Measurements from ENCODE around the gene CES3. TPM values are rescaled to one million over a fixed set of nuclear protein-coding genes. Genes with fewer than 3 reads are reported as not detected.

Gene CES3
- total RNA-seq, 1 experiment from 2014 or later = 3.7 TPM

DNA sequence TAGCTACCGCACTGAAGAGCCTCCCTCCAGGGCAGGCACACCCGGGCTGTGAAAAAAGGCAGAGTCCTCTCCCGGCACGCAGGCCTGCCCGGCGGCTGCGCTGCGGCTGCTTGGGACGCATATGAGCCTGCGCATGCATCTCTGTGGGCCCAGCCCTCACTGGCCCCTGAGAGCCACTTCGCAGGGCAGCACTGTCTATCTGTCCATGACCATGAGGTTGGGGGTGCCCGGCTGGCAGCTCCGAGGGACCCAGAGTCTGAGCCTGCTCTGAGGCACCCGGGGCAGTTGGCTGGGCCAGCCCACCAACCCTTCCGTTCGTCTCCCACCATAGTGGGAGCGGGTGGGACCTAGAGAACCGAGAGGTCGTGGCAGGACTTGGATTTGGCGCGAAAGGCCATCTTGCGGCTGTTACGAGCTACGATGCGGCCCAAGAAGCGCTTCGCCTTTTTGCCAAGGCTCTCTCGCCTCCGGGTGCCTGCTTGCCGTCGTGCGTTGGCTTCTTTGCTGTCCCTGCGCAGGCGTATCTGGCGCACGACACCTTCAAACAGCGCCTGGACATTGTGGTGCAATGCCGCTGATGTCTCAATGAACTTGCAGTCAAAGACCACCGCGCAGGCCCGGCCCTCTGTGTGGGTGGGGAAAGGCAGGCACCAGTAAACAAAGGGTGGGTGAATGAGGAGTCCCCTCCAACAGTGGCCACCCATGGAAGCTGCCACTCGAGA lies 39.2 kb upstream of the CES3 start:
- TF ChIP-seq, protein P1, sequence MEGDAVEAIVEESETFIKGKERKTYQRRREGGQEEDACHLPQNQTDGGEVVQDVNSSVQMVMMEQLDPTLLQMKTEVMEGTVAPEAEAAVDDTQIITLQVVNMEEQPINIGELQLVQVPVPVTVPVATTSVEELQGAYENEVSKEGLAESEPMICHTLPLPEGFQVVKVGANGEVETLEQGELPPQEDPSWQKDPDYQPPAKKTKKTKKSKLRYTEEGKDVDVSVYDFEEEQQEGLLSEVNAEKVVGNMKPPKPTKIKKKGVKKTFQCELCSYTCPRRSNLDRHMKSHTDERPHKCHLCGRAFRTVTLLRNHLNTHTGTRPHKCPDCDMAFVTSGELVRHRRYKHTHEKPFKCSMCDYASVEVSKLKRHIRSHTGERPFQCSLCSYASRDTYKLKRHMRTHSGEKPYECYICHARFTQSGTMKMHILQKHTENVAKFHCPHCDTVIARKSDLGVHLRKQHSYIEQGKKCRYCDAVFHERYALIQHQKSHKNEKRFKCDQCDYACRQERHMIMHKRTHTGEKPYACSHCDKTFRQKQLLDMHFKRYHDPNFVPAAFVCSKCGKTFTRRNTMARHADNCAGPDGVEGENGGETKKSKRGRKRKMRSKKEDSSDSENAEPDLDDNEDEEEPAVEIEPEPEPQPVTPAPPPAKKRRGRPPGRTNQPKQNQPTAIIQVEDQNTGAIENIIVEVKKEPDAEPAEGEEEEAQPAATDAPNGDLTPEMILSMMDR (conservative IDR thresholded peaks at IDR 0.05) = no peak
- Histone ChIP-seq H3K14ac (ENCODE audit: insufficient read depth, low read length) (no peak overlapping the region), H2AFZ (ENCODE audit: low read length) (no peak overlapping the region), H2BK5ac (ENCODE audit: insufficient read length, low read length) (no peak overlapping the region), H4K91ac (ENCODE audit: insufficient read length, low read depth, low read length) (no peak overlapping the region), H3K4ac (ENCODE audit: low read depth, low read length) (no peak overlapping the region), H3K79me1 (ENCODE audit: insufficient read depth, low read depth, low read length, poor library complexity, severe bottlenecking) (no peaks in the 10 kb centered on the region), H2BK15ac (ENCODE audit: low read depth, low read length) (no peak overlapping the region), H3K79me2 (ENCODE audit: insufficient read depth, low read length) (no peaks in the 10 kb centered on the region), H3K4me2 (ENCODE audit: insufficient read depth, insufficient read length, low read length) (no peak overlapping the region), H3K18ac (ENCODE audit: insufficient read length, low read depth, low read length) (no peak overlapping the region), H3K27ac (ENCODE audit: insufficient read length, low read depth, low read length) (no peak overlapping the region), H4K20me1 (ENCODE audit: control insufficient read depth, insufficient read depth, insufficient read length) (no peaks in the 10 kb centered on the region), H2BK120ac (ENCODE audit: low read depth, low read length, poor library complexity, severe bottlenecking) (no peak overlapping the region), H3K9ac (ENCODE audit: extremely low read depth, insufficient read length, low read length) (no peak overlapping the region), H3K27me3 (ENCODE audit: insufficient read depth, low read length) (peaks cover 15% of the 10 kb centered on the region; the same call in 1 of the 2 replicates), H2AK5ac (ENCODE audit: insufficient read length, low read length) (no peak overlapping the region), H3T11ph (ENCODE audit: low read length) (no peak overlapping the region), H3K4me1 (ENCODE audit: insufficient read depth, low read length) (no peaks in the 10 kb centered on the region), H3K56ac (ENCODE audit: insufficient read length, low read depth, low read length) (no peak overlapping the region), H4K8ac (replicated peaks; ENCODE audit: insufficient read length, low read depth, low read length) (no peak overlapping the region), H2BK20ac (ENCODE audit: low read depth, low read length, poor library complexity, severe bottlenecking) (no peak overlapping the region), H2BK12ac (ENCODE audit: insufficient read length, low read depth, low read length) (no peak overlapping the region), H3K9me3 (ENCODE audit: control insufficient read depth, low read depth, low read length) (no peaks in the 10 kb centered on the region), H4K5ac (ENCODE audit: insufficient read length, low read depth, low read length) (no peak overlapping the region), H3K23ac (ENCODE audit: insufficient read length, low read depth, low read length) (no peak overlapping the region), H3K23me2 (ENCODE audit: insufficient read length, low read depth, low read length, poor library complexity, severe bottlenecking) (peaks cover 5% of the 10 kb centered on the region)
- Mint-ChIP-seq H3K36me3 (ENCODE audit: insufficient read depth in 1 of 3, low read depth in 3 of 3) (no peaks in the 10 kb centered on the region), H3K9me3 (no peaks in the 10 kb centered on the region; a peak in 1 of 5 replicates), H3K27ac (no peak overlapping the region), H3K27me3 (ENCODE audit: low read depth) (peaks cover 66% of the 10 kb centered on the region), H3K4me1 (peaks cover 0 to 7% of the 10 kb centered on the region in 2 experiments; a peak in 2 of 4 replicates), H3K4me3 (no peak overlapping the region)
- no CpG with 5 or more reads among the region's 42 CpGs for WGBS (ENCODE audit: extremely low coverage, insufficient read length, low lambda C conversion rate)
- DNase-seq = no peak

All from H9 (cell line).